GM21529 (cell line): ENCODE measurements around the gene HIVEP3.

Experiments
- ATAC-seq: cut with Tn5 transposase; IDR thresholded peaks from one replicate; pipeline ENCODE4 v1.9.1; 2021; ENCODE audit not compliant: unreplicated experiment

Gene HIVEP3

GRCh38 chr1:41735139-41735538 is 183.6 kb downstream of the HIVEP3 start:
- no peak for ATAC-seq

GRCh38 chr1:41734201-41734970 is 184.3 kb downstream of the HIVEP3 start:
- ATAC-seq, result no peak

- no peak for ATAC-seq
Observed at GRCh38 chr1:41733725-41734124, 185.0 kb downstream of the HIVEP3 start.

GRCh38 chr1:41733021-41733420 is 185.7 kb downstream of the HIVEP3 start:
- ATAC-seq, result no peak

- ATAC-seq, result no peak
Observed at GRCh38 chr1:41731516-41732030, 187.1 kb downstream of the HIVEP3 start.

GRCh38 chr1:41730806-41731205 is 187.9 kb downstream of the HIVEP3 start:
- no peak for ATAC-seq

- peak; percentile 83 for ATAC-seq
Observed at GRCh38 chr1:41728403-41729202, 190.1 kb downstream of the HIVEP3 start.

GRCh38 chr1:41727749-41728115 is 191.0 kb downstream of the HIVEP3 start:
- ATAC-seq, result no peak

- peak; percentile 30 for ATAC-seq
Observed at GRCh38 chr1:41726899-41727748, 191.6 kb downstream of the HIVEP3 start.

- no peak for ATAC-seq
Observed at GRCh38 chr1:41726292-41726691, 192.4 kb downstream of the HIVEP3 start.

- no peak for ATAC-seq
Observed at GRCh38 chr1:41724926-41725325, 193.8 kb downstream of the HIVEP3 start.

- no peak for ATAC-seq
Observed at GRCh38 chr1:41724248-41724647, 194.5 kb downstream of the HIVEP3 start.

- ATAC-seq, result no peak
Observed at GRCh38 chr1:41723786-41724185, 194.9 kb downstream of the HIVEP3 start.

GRCh38 chr1:41722184-41722583 is 196.5 kb downstream of the HIVEP3 start:
- ATAC-seq, result no peak

- ATAC-seq, result peak; percentile 38
Observed at GRCh38 chr1:41720861-41721410, 197.8 kb downstream of the HIVEP3 start.

- no peak for ATAC-seq
Observed at GRCh38 chr1:41719590-41719989, 199.1 kb downstream of the HIVEP3 start.

GRCh38 chr1:41719128-41719527 is 199.6 kb downstream of the HIVEP3 start:
- no peak for ATAC-seq

GRCh38 chr1:41718497-41718896 is 200.2 kb downstream of the HIVEP3 start:
- no peak for ATAC-seq

GRCh38 chr1:41716188-41717130 is 202.3 kb downstream of the HIVEP3 start:
- ATAC-seq, result no peak
